ENCODE measurements around the gene UBE2J1. TPM values are rescaled to one million over a fixed set of nuclear protein-coding genes. Genes with fewer than 3 reads are reported as not detected.

The UBE2J1 gene
- total RNA-seq, 1 donor, result 29.4 TPM

DNA sequence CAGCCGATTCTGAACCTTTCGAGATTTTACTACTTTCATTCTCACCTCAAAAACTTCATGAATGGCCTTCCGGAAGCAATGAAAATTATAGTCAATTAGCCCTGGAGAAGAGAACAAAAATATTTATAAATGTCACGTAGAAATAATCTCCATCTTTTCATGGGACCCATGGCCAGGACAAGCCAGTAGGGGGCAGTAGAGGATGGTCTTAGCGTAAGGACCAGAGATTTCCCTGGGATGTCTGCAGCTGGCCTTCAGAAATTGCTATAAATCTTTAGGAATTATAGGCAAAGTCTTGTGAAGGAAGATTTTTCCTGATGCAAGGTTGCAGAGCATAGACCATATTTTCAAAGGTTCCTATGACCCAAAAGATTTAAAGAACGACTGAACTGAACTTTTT, 15.6 kb upstream of the UBE2J1 start:
- DNase-seq (ENCODE audit: low read depth in 2 of 3, low spot score in 2 of 3), result peak in 2 of 3 donors; percentile 37 to 67

DNA sequence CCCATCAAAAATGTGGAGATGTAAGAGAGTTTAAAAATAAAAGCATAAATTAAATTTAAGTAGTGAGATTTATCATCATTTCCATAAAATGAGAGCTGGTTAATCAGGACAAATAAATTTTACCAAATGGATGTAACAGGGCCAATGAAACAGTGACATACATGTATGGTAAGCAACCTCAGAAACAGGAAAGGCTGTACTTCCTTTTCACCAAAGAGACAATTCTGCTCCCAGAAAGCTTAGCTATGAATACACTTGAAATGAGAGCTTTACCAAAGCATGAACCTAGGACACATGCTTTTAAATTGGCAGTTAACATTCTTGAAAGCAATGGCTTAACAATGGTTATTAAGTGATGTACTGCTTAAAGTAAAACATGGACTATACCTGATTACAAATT, 12.1 kb upstream of the UBE2J1 start:
- DNase-seq (ENCODE audit: low read depth in 2 of 3, low spot score in 2 of 3), result no peak

DNA sequence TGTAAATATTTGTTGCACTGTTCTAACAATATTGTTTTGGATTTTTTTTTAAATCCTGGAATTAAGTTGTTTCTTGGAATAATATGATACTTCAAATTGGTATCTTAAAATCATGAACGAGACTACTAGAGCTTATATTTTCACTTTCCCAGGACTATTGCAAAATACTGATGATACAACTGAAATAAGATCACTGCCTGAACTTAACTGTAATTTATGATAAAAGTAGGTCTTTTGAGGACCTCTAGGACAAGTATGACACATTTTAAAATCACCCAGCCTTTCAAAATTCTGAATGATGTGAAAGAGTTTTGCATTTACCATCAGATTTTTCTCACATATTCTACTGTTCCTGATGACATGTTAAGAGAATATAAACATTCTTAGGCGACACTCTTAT, 8.6 kb upstream of the UBE2J1 start:
- no peak for DNase-seq (ENCODE audit: low read depth in 2 of 3, low spot score in 2 of 3)

DNA sequence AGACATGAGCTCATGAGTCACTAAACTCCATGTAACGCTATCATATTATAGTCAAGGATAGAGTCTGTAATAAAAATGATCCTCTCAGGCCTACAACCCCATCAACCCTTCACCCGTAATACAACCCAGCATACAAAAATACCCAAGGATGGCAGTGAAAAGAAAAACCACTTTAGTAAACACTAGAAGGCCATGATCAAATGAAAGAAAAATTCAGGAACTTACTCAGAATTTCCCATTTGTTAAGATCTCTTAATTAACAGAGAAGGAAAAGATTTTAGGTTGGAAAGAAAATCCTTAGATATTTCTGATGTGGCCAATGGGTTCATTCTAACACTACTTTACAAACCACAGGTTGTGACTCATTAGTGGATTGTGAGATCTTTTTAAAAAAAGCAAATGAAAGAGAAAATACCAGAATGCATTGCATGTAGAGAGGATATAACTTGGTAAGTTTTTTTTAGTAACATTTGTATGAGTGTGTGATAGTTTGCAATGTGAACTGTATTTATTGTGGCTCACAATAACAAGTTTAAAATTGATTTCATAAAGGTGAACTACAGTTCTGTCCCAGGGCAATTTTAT, 8.0 kb upstream of the UBE2J1 start:
- DNase-seq (ENCODE audit: low read depth in 2 of 3, low spot score in 2 of 3), result peak in 1 of 3 donors; percentile 29

DNA sequence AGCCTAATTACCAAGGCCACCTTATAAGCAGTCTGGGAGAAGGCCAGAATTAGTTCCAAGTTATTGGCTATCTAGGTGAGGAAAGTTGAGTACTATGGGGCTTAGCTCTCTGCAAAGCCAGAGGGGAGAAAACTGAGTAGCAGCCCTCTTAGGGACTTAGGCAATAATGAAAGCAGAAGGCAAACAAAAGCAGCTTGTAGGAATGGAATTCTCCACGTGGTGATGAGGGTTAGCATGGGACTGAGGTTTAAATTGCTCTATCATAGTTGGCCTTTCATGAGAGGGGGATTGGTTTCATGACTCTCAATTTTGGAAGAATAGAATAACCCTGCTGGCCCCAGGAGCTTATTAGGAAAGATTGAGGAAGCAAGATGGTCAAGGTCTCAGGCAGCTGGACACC, 7.0 kb upstream of the UBE2J1 start:
- DNase-seq (ENCODE audit: low read depth in 2 of 3, low spot score in 2 of 3), result no peak

DNA sequence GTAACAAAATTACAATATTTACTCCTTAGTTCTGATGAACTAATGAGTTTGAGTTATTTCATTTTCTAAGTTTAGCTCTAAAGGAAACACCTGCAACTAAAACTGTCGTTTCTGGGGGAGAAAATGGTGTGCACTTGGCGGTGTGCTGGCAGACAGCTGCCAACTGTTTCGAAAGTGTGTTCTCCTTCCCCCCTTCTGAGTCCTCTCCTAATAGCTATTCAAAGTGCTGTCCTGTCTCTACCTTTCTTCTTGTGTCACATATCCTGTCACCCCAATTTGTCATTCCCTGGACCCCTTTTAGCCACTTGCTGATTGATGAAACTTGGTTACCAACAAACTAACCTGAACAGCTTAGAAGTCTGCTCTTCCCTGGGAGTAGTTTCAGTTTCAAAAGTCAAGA, 4.9 kb upstream of the UBE2J1 start:
- DNase-seq (ENCODE audit: low read depth in 2 of 3, low spot score in 2 of 3), result peak in 2 of 3 donors; percentile 53 to 70

DNA sequence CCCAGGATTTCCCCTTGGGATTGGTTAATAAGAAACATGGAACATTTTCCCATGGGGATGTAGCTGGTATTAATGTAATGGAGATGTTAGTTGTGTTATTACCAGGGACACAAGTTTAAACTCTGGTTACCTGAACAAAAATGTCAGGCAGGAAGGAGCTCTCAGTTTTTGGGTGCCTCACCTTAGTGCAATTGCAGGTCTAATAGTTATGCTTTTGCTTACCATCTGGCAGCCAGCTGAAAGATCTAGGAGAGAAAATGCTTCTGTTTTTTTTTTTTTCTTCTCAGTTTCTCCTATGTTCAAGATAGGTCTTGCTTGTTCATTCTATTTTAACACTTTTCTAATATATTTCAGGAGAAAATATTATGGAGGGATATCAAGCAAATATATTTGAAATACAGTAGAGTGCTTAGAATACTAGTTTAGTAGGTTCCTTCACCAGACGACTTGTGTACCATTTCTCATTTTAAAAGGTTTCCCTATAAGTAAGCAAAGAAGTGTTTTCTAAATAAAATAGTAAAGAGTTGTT, 4.2 kb upstream of the UBE2J1 start:
- peak in 1 of 3 donors; percentile 44 for DNase-seq (ENCODE audit: low read depth in 2 of 3, low spot score in 2 of 3)

DNA sequence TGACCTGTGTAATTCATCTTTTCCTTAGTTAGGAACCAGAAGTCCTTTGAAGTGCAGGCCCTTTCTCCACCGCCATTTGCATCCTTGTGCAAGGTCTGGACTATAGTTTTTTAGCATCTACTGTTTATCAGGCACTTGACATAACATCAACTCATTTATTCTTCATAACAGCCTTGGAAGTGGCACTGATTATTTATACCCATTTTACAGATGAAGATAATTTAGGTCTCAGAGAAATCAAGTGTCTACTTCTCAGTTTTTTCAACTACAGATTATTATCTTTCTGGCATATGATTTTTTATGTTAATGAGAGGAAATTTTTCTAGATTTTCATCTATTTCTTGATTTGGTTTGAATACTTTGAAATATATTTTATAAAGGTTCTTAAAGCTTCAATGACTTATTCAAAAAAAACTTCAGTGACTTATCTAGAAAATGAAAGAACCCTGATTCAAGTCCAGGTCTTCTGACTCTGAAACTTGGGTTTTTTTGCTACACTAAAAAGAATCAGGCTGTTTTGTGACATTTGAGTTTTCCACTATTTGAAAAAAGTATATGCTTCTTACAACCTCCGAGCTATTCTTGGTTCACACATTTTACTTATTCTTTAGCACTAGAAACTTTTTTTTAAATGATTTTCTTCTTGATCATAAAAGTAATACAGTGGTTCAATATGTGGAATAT, 3.1 kb upstream of the UBE2J1 start:
- DNase-seq (ENCODE audit: low read depth in 2 of 3, low spot score in 2 of 3), result no peak

DNA sequence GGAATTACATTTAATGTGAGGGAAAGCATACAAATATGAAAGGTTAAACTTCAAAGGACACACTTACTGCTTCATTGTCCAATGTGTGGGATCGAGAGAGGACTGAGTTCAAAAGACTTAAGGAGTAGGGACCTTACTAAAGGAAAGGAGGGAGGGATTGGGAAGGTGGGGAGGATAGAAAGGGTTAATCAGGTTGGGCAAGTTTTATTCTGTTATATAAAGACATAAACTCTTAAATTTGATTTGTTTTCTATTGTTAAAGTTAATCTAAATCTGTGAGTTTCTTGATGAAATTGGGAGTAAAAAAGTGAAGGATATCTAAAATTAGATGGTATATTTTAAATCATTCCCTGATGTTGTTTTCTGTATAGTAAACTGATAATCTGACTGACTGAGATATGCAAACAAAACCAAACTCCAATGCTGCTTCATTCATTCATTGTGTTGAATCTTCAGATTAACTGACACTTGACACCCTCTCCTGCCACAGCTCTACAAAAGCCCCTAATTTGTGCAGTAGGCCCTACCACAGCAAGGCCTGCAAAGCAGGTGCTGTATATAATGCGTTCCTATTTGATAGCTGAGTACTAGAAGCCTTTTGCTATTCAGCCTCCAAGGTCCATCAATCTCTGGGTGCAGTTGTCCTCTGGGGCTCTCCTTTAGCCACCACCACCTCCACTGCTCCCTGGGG, 1.3 kb upstream of the UBE2J1 start:
- DNase-seq (ENCODE audit: low read depth in 2 of 3, low spot score in 2 of 3), result no peak

DNA sequence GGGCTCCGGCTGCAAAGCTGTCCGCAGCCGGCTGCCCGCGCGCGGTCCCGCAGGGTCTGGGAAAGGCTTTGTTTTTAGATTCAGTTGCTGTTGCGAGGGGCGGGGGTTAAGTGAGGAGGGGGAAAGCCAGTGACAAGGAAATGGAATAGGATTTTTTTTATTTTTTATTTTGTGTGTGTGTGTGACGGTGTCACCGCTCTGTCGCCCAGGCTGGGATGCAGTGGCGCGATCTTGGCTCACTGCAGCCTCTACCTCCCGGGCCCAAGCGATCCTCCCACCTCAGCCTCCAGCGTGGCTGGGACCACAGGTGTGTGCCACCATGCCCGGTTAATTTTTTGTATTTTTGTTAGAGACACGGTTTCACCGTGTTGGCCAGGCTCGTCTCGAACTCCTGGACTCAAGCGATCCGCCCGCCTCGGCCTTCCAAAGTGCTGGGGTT, 615 bp upstream of the UBE2J1 start:
- DNase-seq (ENCODE audit: low read depth in 2 of 3, low spot score in 2 of 3), result peak in 2 of 3 donors; percentile 61 to 72

DNA sequence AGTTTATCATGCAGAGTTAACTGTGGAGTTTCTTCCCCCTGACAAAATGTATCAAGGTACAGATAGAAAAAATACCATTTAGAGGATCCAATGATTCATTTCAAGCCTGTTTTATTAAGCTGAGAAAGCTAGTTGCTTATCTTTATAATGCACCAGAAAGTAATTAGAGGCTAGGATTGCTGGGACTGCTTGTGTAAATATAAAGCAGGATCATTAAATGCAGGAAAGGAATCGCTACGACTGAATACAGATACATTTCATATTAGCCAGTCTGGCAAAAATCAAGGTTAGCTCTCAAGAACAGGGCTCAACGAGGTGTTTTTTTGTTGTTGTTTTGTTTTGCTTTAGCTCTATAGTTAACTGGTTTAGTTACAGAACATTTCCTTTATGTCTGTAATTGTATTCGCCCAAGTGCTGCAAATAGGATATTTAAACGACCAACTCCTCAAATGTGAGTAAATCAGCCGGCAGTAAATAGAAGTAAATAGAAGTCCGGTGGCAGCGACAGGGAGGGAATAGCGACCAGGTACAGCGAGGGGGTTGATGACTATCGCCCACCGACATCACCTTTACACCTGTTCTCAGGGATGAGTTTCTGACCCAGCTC, 748 bp downstream of the UBE2J1 start:
- DNase-seq (ENCODE audit: low read depth in 2 of 3, low spot score in 2 of 3), result no peak

DNA sequence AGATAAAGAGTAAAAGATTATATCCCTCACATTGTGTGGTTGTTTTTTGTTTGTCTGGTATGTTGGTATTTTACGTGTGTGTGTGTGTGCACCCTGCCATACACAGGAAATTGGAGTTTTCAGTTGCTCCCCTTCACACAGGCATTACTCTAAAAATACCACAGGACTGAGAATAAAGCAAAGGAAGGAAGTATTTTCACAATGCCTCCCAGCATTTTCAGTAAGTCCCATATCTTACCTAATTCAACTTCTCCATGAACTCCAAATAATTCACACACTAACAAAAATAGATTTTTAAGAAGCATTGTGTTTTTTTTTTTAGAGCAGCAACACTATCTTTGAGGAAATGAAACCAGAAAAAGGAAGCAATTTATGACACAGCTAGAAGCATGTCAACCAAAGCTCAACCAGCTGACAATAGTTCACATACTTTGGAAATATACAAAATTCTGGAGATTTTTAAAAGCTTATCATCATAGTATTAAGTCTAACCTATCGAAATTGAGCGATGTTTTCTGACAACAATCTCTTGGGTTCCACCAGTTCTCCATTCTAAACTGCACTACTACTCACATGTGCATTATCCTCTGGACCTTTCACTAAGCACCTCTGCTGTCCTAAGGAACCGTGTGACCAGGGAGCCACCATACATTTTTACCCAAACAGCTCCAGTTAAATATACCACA, 2.1 kb downstream of the UBE2J1 start:
- DNase-seq (ENCODE audit: low read depth in 2 of 3, low spot score in 2 of 3), result peak in 1 of 3 donors; percentile 64

DNA sequence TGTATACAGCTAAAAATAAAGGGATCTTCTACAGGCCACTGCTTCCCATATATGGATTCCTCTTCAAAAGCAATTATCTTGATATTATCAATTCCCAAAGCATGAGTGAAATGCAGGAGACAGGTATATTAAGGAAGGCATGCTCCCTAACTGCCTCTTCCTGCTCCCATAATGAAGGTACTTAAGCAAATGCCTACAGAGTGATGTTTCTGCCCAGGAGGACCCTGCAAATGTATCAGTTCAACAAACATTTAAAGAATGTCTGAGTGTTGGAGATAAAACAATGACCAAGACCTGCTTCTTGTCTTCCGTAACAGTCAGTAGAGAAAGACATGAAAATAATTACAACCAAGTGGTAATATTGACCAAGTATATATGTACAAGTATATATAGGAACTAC, 4.2 kb downstream of the UBE2J1 start:
- DNase-seq (ENCODE audit: low read depth in 2 of 3, low spot score in 2 of 3), result no peak

DNA sequence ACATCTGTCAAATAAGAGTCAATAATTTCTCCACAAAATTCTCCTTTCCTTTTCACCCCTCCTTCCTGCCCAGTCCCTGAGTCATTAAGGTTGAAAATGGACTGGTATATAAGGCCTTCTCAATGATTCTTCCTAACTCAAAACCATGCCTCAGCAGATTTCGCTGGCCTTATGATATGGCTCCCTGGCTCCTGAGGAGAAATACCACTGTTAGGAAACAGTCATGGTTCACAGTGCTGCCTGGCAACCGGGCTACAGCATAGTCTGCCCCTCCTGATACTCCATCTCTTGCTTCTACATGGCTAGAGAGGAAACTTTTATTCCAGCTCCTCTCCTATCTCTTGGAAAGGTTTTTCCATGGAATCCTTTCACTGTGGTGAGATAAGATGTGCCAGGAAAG, 4.7 kb downstream of the UBE2J1 start:
- DNase-seq (ENCODE audit: low read depth in 2 of 3, low spot score in 2 of 3), result no peak

DNA sequence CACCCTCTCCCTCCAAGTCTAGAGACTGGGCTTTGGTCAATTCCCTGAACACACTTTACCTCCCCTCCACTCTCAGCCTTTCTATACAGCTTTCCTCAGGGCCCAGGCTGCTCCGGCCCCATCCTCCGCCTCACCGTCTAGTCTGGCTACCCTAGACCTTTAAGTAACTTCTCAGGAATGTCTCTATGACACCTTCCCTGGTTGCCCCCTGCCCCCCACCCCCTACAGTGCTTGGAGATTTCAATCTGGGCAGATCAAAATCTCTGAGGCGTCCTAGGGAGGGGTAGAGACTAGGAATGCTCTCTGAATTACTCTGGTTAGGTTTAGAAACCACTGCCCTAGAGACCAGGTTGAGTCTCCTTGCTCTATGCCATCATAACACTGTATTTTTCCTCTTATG, 6.1 kb downstream of the UBE2J1 start:
- DNase-seq (ENCODE audit: low read depth in 2 of 3, low spot score in 2 of 3), result no peak

DNA sequence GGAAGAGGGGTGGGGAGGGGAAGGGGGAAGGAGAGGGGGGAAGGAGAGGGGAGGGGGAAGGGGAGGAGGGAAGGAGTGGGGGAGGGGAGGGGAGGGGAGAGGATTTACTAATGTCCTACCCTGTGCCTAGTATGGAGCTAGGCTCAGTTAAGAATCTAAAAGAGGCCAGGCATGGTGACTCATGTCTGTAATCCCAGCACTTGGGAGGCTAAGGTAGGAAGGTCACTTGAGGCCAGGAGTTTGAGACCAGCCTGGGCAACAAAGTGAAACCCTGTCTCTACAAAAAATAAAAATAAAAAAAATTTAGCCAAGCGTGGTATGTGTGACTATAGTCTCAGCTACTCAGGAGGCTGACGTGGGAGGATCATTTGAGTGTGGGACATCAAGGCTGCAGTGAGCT, 13.0 kb downstream of the UBE2J1 start:
- no peak for DNase-seq (ENCODE audit: low read depth in 2 of 3, low spot score in 2 of 3)

DNA sequence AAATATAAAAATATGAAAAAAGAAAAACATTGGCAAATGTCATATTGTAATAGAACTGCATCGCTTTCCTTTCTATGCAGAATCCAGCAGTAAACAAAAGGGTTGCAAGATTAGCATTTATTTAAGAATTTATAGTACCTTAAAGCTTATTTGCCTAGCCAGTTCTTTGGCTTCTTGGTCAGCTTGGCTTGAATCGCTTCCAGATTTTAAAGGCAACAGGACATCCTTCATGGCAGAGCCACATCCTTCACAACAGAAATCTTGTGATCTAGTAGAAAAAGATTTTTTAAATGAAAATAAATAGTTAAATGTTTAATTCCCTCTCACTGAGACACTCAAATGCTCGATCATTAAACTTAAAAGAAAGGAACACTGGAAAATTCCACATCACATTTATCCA, 17.4 kb downstream of the UBE2J1 start:
- DNase-seq (ENCODE audit: low read depth in 2 of 3, low spot score in 2 of 3), result no peak

DNA sequence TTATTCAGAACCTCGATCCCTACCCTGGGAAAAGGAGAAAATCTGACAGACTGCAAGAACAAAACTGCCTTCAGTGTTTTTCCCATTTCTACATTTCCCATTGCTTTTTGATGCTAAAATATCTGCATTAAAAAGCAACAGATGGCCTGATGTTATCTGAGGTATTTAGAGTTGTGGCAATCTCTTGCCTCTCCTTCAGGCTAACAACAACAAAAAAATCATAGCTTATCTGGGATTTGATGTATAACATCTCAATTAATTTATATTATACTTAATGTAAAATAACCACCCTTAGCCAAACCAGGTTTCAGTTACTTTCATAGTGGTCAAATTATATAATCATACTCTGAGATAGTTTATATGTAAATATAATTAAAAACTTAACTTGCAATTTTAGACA, 21.6 kb downstream of the UBE2J1 start:
- DNase-seq (ENCODE audit: low read depth in 2 of 3, low spot score in 2 of 3), result no peak

DNA sequence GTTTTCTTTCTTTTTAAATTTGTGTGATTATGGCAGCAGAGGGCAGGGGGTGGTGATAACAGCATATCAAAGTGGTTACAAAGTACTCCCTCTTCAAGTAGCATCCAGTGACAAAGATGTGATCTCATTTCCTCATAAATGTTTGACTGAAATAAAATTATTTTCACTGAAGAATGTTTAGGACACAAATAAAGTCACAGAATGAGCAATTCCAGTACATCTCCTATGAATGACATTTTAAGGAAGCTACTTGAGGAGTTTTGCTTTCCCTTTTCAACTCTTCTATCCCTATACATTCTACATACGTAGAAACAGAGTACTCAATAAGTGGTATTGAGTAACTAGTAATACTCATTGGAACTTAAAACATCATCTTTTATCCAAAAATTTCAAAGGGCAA, 23.5 kb downstream of the UBE2J1 start:
- no peak for DNase-seq (ENCODE audit: low read depth in 2 of 3, low spot score in 2 of 3)

DNA sequence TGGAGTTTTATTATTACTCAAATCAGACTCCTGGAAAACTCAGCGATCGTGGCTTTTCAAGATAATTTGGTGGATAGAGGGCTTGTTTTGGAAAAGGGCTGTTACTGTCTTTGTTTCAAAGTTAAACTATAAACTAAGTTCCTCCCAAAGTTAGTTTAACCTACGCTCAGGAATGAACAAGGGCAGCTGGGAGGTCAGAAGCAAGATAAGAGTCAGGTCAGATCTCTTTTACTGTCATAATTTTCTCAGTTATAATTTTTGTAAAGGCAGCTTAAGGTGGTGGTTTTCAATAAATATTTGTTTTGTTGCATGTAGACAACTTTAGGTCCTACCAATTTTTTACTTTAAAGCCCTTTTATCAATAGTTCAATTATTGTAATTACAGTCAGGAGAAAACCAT, 28.2 kb downstream of the UBE2J1 start:
- DNase-seq (ENCODE audit: low read depth in 2 of 3, low spot score in 2 of 3), result no peak

DNA sequence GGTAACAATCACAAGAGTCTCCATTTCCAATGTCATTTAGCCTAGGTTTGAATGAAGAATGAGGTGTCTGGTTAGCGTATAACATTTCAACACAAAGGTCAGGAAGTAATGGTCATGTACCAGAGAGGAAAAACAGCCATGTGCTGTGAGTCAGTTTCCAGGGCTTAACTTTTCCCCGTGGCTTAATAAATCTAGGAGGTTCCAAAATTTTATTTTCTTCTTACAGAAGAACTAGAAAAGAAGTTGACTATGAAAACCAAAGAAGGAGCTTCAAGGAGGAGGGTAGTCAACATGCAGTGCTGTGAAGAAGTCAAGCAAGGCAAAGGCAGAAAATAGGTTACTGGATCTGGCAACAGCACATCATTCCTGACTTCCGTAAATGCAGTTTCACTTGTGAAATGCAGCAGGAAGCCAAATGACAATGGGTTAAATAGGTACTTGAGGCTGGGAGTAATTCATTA, 29.0 kb downstream of the UBE2J1 start:
- no peak for DNase-seq (ENCODE audit: low read depth in 2 of 3, low spot score in 2 of 3)
